Lung (tissue), 12 donors: ENCODE results near the gene GRM8. TPM values are rescaled to one million over a fixed set of nuclear protein-coding genes. Genes with fewer than 3 reads are reported as not detected.

Experiments used
- ATAC-seq: fragments of 200-7000 bp; cut with Tn5 transposase; one replicate; pipeline ENCODE4 v1.9.1; 2020; ENCODE audit warnings: moderate number of reproducible peaks; ENCODE audit not compliant: insufficient read depth, low FRiP score
- DNase-seq, 3 donors: peaks; one replicate each; pipeline ENCODE4 v3.0.0-alpha.2; 2013 to 2017
- H3K27ac ChIP-seq, 2 donors: one replicate each; pipeline ENCODE4 v1.5.1; 2013; ENCODE audit warnings: mild to moderate bottlenecking in 2 of 2, moderate library complexity in 2 of 2, control low read depth in 1 of 2, inconsistent platforms in 1 of 2, low read depth in 1 of 2, low read length in 1 of 2
- H3K27me3 ChIP-seq, 3 donors: one replicate each; pipeline ENCODE4 v1.5.1; 2013; ENCODE audit warnings: low read length in 2 of 3; ENCODE audit not compliant: control insufficient read depth in 3 of 3, insufficient read depth in 3 of 3
- H3K36me3 ChIP-seq, 4 donors: one replicate each; pipeline ENCODE4 v1.5.1; 2013; ENCODE audit warnings: low read length in 4 of 4, mild to moderate bottlenecking in 1 of 4, moderate library complexity in 1 of 4; ENCODE audit not compliant: control insufficient read depth in 4 of 4, insufficient read depth in 4 of 4
- H3K4me1 ChIP-seq, 5 donors: one replicate each; pipeline ENCODE4 v1.5.1; 2013; ENCODE audit warnings: low read length in 5 of 5, mild to moderate bottlenecking in 2 of 5, moderate library complexity in 1 of 5; ENCODE audit not compliant: control insufficient read depth in 5 of 5, insufficient read depth in 5 of 5
- H3K4me3 ChIP-seq: one replicate; pipeline ENCODE4 v1.5.1; 2013; ENCODE audit warnings: mild to moderate bottlenecking, control low read depth, moderate library complexity
- H3K9ac ChIP-seq, 2 donors: one replicate each; pipeline ENCODE4 v1.5.1; 2013; ENCODE audit warnings: low read length in 2 of 2, control low read depth in 1 of 2; ENCODE audit not compliant: insufficient read depth in 1 of 2
- H3K9me3 ChIP-seq, 4 donors: one replicate each; pipeline ENCODE4 v1.5.1; 2013; ENCODE audit warnings: low read length in 3 of 4, mild to moderate bottlenecking in 1 of 4, moderate library complexity in 1 of 4; ENCODE audit not compliant: control insufficient read depth in 4 of 4, insufficient read depth in 3 of 4
- WGBS, 2 donors: extraction: QIAGEN DNeasy Blood & Tissue Kit; methylation state at CpG; one replicate each; pipeline ENCODE4 v1.1.7; 2013; 5-methylcytosine and 5-hydroxymethylcytosine counted together
- polyA plus RNA-seq, 2 donors: library from polyadenylated mRNA; stranded (reverse); fragments of 200-250 nt; gene quantifications; one replicate each; pipeline ENCODE4 v1.2.1, GENCODE V29; 2013
- total RNA-seq, 2 donors: library from RNA; depleted of rRNA in 1 of 2; stranded (reverse); fragments of >200 nt in 1 of 2; gene quantifications; one replicate each; pipeline ENCODE4 v1.2.1, GENCODE V29; 2014 to 2021
- TF ChIP-seq, protein P1 (sequence below): IDR thresholded peaks from 2 replicates; pipeline ENCODE4 v1.5.1; 2012; ENCODE audit warnings: mild to moderate bottlenecking; ENCODE audit errors: control extremely low read depth, extremely low read depth
- donor health status: control.
- donor health status: control.
- donor health status: Bipolar disorder and iron deficiency.
- donor health status: healthy.
- donor health status: DM: yes; HTN: yes; CAD: no.

The GRM8 gene
- total and polyA plus RNA-seq, 4 donors = 0.01 to 0.83 (median 0.24) TPM; not detected in 1

DNA sequence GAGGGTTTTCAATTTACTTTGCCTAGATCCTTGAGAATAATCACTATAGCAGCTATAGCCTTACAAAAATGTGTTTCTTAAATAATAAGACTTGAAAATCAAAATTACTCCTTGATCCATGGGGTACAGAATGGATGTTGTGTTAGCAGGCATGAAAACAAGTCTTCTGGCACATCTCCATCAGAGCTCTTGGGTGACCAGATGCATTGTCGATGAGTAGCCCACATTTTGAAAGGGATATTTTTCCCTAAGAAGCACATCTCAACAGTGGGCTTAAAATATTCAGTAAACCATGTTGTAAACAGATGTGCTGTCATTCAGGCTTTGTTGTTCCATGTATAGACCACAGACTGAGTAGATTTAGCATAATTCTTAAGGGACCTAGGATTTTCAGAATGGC, 827.8 kb downstream of the GRM8 start:
- WGBS, 2 donors = 87 to 92% methylated on average over 1 of the region's 1 CpG
- no peak overlapping the region for H3K9ac ChIP-seq
- H3K36me3 ChIP-seq = no peaks in the 10 kb centered on the region
- H3K27me3 ChIP-seq = no peaks in the 10 kb centered on the region
- no peak overlapping the region for H3K27ac ChIP-seq
- no peaks in the 10 kb centered on the region for H3K9me3 ChIP-seq
- DNase-seq (no peak), ATAC-seq (no peak)
- no peaks in the 10 kb centered on the region for H3K4me1 ChIP-seq
- TF ChIP-seq, protein P1, sequence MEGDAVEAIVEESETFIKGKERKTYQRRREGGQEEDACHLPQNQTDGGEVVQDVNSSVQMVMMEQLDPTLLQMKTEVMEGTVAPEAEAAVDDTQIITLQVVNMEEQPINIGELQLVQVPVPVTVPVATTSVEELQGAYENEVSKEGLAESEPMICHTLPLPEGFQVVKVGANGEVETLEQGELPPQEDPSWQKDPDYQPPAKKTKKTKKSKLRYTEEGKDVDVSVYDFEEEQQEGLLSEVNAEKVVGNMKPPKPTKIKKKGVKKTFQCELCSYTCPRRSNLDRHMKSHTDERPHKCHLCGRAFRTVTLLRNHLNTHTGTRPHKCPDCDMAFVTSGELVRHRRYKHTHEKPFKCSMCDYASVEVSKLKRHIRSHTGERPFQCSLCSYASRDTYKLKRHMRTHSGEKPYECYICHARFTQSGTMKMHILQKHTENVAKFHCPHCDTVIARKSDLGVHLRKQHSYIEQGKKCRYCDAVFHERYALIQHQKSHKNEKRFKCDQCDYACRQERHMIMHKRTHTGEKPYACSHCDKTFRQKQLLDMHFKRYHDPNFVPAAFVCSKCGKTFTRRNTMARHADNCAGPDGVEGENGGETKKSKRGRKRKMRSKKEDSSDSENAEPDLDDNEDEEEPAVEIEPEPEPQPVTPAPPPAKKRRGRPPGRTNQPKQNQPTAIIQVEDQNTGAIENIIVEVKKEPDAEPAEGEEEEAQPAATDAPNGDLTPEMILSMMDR = no peak
- no peak overlapping the region for H3K4me3 ChIP-seq

DNA sequence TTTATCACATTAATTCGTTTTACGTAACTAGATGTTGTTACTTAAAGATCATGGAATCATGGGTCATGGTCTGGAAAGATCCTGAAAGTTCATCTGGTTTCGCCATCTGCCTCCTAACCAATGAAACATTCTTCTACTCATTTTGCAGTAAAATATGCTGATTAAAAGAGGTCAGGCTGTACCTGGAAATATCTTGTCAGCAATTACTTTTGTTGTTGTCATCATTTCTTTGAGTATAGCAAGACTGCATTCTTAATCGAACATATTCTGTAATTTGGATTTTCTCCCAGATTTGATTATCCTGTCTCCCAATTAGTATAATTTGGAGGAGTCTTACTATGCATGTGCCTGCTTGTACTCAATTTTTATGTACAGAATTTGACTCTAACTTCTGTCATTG, 833.7 kb downstream of the GRM8 start:
- Histone ChIP-seq H3K36me3 (no peaks in the 10 kb centered on the region), H3K27me3 (no peaks in the 10 kb centered on the region), H3K4me1 (no peaks in the 10 kb centered on the region), H3K27ac (no peak overlapping the region), H3K4me3 (no peak overlapping the region), H3K9me3 (no peaks in the 10 kb centered on the region), H3K9ac (no peak overlapping the region)
- DNase-seq (no peak), ATAC-seq (no peak)
- TF ChIP-seq, protein P1 = no peak
- 87 to 89% methylated on average over 4 of the region's 4 CpGs for WGBS, 2 donors

DNA sequence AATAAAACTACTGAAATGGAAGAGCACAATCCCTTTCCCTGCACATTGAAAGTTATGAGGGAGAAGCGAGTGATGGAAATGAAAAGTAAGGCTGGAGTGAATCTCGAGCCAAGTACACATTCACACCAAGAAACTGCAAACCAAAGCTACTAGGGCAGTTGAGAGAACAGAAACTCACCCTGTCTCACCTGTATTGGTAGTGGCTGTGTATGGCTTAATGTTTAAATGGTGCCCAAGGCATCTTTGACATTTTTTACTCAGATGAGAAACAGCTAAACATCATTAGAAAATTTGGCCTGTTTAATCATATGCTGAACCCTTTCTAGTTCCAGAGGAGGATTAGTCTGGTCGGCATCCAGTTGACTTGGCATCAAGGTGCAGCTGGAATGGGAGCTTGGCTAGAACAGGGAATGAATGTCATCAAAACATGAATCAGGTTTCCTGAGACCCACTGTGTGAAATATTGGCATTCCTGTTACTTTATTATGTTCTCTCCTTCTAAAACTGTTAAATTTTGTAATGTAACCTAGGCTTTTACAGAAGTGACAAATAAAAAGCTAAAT, 840.8 kb downstream of the GRM8 start:
- Histone ChIP-seq H3K27me3 (no peaks in the 10 kb centered on the region), H3K4me3 (no peak overlapping the region), H3K4me1 (peaks cover 0 to 4% (median 0%) of the 10 kb centered on the region in 5 donors), H3K27ac (no peak overlapping the region), H3K9me3 (no peaks in the 10 kb centered on the region), H3K9ac (no peak overlapping the region), H3K36me3 (no peaks in the 10 kb centered on the region)
- 77 to 83% methylated on average over 3 of the region's 3 CpGs for WGBS, 2 donors
- TF ChIP-seq, protein P1 = no peak
- ATAC-seq (no peak), DNase-seq (no peak)
